ENCODE results near the gene SRCIN1.
A peak's percentile ranks its signal among the peaks of the same experiment; 100 is the strongest.

The SRCIN1 gene

DNA sequence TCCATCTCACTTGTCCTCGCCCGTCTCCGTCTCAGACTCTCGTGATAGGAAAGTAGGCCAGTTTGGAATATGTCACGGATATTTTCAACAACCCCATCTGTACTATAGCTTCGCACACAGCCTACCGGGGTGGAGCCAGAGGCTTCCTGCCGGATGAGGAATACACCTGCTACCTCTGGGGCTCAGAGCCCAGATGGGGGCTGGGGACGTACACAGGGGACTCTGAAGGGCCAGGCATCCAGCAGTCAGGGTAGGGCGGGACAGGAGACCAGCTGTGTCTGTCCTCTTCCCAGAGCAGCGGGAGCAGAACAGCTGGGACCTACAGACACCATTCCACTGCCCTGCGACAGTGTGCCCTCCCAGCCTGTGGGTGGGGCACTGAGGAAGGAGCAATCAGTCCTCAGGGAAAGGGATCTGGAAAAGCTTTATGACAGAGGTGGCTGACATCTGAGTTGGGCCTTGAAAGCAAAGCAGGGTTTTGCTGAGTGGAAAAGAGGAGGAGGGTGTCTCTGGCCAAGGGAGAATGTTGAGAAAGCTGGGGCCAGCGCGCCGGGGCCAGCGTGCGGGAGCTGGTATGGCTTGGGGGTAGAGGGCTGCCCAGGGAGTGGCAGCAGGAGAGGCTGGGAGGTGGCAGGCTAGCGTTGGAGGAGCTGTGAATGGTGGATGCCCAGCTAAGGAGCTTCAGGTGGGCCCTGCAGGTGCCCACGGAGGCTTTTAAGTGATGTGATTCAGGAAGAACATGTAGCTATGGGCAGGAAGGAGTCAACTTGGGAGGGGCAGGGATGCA lies 11.5 kb upstream of the SRCIN1 start:
- peak; percentile 42 for DNase-seq

DNA sequence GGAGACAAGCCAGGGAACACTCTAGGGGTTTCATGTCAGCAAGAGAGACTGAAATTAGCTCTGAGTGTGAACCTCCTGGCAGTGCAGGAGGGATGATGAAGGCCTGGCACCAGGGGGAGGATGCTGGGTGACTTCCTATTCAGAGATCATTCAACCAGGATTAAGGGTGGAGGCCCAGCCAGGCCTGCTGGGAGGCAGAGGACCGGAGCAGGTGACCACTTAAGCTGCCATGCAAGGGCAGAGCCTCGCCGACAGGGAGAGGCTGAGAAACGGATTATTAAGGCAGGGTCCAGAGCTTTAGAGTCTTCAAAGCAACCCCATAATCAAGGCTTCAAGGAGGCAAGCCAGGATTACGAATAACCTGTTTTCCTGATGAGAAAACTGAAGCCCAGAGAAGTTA lies 10.6 kb upstream of the SRCIN1 start:
- DNase-seq, result no peak

DNA sequence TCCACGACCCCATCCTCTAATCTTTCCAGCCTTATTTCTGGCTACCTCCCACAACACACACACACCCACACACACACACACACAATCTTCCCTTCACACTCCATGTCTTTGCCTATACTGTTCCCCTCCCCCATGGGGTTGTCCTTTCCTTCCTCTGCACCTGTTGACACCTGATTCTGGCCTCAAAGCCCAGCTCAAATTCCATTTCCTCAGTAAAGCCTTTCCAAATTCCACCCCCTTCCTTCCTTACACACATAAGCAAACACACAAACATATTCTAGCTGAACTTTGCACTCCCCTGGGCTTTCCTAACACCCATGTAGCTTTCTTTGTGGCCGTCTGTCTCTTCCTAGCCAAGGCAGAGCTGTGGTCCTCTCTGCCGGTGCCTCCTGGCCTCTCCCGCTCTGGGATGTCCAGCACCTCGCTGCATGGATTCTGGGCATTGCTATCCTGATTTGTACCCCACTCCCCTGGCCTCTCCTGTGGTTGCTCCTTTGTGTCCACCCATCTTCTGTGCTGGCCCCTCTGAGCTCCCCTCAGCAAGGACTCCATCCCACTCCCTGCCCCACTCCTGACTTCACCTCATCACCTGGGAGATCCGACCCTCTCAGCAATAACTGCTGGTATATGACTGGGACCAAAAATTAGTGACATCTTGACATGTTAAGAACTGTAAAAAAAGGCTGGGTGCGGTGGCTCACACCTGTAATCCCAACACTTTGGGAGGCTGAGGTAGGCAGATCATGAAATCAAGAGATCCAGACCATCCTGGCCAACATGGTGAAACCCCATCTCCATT lies 8.4 kb upstream of the SRCIN1 start:
- DNase-seq, result no peak

DNA sequence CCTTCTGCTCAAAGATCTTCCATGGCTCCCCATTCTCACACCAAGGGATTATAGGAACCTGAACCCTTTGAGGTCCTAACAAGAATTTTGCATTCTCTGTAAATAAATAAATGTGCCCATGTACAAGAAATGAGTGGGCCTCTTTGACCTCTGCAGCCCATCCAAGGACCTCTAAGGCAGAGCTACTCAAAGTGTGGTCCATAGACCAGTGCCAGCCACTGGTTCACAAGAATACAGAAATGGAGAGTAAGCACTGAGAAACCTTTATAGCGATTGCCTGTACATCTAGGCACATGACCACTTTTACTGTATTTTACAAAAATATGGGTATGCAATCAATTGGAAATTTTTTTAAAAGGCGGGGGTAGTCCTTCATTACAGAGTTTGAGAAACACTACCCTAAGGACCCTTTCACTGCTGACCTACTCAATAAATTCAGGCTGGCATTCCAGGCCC lies 7.8 kb upstream of the SRCIN1 start:
- DNase-seq, result no peak

DNA sequence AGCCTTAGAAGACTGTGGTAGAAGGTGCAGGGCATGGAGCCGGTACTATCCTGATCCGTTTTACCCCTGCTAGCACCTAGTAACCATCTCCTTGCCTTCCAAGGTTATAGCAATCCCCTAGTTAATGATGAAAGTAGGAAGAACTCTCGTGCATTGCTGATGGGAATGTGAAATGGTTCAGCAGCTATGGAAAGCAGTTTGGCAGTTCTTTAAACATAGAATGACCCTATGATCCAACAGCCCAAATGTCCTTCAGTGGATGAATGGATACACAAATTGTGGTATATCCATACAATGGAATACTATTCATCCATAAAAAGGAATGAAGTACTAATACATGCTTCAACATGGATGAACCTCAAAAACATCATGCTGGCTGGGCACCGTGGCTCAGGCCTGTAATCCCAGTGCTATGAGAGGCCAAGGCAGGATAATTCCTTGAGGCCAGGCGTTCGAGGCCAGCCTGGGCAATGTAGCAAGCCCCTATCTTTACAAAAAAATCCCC lies 6.2 kb upstream of the SRCIN1 start:
- DNase-seq, result no peak

DNA sequence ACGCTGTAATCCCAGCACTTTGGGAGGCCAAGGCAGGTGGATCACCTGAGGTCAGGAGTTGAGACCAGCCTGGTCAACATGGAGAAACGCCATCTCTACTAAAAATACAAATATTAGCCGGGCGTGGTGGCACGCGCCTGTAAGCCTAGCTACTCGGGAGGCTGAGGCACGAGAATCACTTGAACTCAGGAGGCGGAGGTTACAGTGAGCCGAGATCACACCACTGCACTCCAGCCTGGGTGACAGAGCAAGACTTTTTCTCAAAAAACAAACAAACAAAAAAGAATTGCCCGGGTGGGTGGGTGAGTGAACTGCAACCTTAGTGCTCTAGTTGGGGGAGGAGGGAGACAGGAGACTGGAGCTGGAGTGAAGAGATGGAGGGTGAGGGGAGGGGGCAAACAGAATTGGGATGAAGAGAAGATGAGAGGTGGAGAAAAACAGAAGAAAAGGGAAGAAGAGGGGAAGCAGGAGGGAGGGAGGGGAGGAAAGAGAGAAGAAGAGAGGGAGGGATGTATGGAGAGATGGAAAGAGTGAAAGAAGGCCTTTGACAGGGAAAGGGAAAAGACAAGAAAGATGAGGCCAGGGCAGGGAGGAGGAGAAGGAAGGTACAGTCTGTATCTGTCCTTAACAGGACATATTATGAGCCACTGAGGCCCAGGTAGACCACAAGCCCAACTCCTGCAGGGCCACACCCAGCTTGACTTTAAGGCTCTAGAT lies 5.5 kb upstream of the SRCIN1 start:
- no peak for DNase-seq

DNA sequence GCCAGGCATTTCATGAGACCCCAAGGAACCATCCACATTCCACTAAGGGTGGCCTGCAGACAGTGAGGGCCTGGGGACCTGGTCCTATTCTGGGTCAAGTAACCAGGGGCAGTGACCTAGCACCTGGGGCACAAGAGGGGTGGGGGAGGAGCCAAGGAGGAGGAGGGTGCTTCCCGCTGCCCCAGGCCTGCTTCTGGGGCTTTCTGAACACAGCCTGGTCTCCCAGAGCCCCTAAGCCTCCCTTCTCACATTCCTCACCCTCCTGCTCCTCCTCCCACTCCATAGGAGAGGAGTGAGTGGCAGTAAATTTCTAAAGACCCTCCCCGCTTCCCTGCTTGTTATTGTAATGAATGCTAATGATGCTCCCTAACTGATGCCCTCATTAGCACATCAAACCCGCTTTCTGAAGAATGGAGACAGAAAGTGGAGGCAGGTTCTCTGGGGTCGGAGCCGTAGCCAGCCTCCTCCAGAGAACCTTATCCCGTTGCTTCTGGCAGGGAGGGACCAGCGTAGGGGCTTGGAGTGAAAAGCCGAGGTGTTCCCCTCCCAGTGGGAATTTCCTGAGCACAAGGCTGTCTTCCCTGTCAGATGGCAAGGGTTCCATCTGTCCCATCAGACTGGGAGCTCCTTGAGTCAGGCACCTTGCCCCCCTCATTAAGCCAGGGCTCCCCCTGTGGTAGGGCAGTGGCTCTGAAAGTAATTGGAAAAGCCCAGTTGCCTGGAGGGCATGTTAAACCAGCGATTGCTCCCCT lies 3.7 kb upstream of the SRCIN1 start:
- DNase-seq, result no peak

DNA sequence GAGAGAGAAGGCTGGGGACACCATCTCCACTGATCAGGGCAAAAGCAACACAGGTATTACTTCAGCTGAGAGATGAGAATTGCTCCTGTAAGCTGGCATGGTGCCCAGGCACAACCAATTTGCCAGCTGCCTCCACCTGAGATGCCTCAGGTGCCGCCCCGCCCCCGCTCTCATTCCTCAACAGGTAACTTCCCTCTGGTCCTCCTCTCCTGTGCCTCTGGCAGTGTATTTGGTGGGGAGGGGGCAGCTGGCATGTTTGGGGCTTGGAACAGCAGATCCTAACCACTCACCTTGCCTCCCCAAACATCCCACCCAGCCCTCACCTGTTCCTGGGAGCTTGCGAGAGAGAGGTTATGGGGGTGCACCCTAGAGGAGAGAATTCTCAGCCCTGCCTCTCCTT lies 2.9 kb upstream of the SRCIN1 start:
- no peak for DNase-seq

DNA sequence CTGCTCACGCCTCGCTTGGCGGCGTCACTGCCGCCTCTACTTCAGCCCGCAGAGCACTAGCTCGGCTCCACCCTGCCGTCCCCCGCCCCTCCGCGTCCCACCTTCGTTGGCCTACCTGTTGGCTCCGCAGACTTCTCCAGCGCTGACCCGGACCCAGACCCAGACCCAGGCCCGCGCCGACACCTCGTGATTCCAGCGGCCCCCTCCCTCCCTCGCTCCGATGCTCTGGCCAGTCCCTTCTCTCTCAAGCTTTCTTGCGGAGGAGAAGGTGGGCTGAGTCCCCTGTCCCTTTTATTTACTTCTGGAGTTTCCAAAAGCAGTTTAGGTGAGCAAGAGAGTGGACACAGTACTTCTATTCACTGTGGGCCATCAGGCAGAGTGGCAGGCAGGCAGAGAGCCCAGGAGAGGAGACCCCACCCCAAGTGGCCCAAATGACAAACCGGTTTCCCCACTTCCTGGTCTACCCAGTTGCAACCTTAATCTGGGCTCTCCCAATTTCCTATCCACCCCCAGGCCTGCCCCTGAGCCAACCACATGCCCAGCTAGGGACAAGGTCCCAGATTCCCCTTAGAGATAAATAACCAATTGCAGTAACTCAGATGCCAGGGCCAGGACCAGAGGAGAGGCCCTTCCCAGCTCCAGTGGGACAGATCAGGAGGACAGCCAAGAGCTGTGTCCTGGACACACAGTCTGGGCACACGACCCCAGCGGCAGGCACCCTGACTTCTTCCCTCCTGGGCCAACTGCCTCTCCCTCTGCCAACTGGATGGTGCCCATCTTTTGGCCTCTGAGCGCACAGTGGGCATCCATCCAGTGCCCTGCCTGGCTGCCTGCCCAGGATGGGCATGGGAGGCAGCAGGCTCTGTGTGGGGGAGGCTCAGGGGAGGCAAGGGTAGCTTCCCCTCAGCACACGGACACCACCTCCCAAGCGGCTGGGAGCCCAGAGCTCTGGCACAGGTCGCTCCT lies 1.2 kb upstream of the SRCIN1 start:
- DNase-seq, result no peak

DNA sequence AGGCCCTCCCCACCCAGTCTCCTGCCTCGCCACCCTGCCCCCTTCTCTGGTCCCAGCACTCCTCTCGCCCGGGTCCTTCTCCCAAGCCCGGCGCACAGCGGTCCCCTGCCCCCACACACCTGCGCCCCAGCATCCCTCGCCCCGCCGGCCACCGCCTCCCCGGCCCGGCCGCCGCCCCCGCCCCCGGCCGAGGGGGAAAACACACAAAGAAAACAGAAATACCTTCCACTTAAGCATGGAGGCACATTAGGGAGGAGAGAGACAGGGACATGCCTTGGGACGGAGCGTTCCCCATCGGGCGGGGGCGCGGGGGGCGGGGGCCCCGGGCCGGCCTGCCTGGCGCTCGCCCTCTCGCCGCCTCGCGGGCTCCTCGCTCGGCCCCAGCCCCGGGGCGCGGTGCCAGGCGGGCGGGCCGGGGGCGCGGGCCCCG lies 326 bp downstream of the SRCIN1 start:
- DNase-seq, result peak; percentile 77

DNA sequence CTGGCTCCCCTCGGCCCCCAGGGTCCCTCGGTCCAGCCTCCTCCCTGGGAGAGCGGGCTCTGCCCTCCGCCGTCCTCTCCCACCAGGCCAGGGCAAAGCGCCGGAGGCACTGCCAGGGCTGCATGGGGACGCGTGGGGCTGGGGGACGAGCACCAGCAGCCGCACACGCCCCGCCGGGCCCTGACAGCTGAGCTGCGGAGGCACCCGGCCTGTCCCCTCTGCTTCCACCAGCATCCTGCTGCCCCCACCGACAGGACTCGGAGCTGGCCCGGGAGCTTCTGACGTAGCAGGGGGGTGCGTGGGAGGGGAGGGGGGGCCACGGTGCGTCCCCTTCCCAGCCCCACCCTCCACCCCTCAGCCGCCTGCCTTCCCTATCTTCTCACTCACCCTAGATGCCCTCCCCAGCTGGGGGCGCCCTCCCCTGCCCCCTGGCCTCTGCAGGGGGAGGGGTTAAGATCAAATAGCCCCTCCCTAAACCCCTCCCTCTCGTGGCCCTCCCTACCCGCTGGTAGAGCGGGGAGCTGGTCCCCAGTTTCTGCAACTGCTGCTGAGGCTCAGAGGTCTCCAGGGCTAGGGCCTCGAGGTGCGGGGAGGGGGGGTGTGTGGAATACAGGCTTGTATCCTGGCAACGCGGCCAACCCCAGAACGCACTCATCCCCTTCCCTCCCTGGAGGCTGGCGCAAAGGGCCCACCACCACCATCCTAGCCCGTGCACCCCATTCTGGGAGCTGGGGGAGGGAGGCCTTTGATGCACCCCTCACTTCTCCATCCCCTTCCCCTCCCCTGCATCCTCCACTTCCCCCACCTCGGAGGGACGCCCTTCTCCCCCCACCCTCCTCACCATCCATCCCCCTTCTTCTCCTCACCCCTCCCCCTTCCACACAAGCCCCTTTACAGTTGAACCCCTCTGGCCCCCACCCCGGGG lies 1.0 kb downstream of the SRCIN1 start:
- DNase-seq, result peak; percentile 81

DNA sequence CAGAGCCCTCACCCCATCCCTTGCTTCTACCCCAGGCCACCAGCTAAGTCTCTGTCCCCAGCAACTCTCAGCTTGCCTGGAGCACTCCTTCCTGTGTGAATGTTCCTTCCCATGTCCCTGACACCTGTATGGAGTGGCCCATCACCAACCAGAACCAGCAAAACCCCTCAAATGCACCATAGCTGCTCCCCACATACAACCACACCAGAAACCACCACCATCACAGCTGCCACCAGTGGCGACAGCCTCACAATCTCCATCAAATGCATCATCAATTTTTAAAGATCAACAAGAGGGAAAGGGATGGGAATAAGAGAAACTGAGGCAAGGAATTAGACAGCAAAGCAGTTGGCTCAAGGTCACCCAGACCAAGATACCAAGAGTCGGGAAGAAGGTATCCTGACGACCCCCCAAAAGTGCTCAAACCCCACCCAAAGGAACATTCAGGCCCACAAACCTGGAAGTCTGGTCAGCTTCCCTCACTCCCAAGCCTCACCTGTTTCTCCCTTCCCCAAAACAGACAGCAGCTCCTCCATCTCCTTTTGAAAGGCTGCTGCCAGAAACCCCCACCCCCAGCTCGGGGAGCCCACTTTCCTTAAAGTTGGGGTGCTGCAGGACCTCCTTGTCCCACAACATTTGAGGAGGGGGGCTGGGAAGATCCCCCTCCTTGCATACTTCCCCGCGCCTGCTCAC lies 1.8 kb downstream of the SRCIN1 start:
- no peak for DNase-seq

DNA sequence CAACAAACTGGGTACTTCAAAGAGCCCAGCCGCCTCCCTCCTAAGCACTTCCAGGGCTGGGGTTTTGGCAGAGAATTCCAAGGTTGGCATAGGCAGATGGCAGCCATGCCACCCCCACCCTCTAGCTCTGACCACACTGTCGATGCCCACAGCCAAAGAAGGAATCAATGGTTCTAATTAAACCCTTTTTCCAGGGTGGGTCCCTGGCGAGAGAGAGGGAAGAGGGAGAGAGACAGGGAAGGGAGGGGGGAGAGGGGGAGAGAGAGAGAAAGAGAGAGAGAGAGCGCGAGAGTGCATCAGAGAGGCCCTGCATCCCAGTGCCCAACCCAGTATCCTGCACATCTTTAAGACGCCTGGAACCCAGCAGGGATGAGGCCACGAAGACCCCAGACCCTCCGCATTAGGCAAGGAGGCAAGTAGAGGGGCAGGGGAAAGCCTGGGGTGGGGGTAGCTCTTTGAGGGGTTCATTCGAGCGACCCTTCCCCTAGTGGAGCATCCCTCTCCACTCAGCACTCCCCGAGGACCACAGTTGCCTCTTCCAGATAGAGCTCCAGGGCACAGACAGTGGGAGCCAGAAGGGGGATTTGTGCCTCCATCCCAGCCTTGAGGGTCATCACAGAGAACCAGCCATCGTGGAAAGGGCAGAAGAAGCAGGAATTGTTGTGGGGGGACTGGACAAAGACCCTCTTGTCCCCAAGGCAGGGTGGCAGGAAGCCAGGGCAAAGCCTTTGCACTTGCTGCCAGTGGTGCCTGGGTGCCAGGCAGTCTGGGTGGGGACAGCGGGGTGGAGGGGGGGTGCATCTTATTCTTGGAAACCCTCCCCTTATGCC lies 2.6 kb downstream of the SRCIN1 start:
- peak; percentile 51 for DNase-seq

DNA sequence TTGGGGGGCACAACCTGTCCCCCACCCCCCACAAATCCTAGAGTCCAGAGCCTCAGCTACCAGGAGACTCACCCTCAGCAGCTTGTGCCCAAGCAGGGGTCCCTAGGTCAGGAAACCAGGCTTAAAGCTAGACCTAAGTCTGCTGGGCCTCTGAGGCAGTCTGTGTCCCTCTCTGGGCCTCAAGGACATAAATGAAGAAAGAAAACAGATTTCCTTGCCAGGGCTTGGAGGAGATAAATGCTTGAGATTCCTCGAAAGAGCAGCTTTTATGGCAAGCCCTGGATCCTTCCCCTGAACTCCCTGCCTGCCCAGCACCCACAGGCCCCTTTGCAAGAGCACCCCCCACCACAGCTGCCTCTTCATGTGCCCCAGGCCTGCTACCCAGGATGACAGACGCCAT lies 3.3 kb downstream of the SRCIN1 start:
- DNase-seq, result peak; percentile 49

DNA sequence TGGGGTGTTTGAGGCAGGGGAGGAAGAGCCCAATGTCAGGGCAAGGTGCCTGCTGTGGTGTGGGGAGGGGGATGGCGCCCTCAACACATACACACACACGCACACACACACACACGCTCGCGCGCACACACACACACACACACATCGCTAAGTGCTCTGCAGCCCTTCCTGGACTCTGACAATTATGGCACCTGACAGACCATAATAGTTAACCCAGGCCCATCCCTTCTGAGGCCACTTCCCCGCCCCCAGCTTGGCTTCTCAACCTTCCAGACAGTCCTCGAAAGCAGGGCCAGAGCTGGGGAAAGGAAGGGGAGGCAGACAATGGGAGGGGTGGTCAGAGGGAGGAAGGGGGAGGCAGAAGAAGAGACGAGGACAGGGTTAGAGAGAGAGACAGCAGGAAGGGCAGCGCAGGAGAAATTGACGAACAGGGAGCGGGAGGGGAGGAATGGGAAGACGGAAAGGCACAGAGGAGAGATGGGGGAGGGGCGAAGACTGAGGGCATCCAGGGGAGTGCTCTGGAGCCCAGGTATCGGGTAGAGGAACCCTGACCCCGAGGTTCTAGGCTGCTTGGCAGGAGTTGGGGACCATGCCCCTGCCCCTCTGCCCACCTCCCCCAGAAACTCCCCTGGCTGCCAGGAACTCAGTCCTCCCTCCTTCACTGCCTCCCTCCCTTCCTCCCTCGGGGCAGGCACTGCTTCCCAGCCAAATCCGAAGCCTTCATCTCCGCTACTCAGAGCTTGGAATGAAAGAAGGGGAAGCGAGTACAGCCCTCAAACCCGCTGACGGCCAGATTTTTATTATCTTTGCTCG lies 4.0 kb downstream of the SRCIN1 start:
- peak; percentile 87 for DNase-seq

DNA sequence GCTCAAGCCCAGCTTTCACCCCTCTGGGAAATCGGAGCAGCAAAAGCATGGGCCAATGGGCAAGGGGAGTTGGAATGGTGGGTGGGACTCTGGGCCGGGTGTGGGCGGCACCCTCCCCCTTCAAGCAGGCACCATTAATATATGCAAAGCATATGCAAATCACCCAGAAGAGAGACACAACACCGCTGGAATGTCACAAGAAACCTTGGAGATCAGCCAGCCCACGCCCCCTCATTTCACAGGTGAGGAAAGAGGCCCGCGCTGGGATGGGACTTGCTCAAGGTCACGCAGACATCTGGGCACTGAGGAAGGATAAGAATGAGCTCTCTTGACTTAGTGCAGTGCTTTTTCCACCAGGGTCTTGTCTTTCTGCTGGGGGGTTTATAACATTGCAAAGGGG lies 4.8 kb downstream of the SRCIN1 start:
- DNase-seq, result no peak

DNA sequence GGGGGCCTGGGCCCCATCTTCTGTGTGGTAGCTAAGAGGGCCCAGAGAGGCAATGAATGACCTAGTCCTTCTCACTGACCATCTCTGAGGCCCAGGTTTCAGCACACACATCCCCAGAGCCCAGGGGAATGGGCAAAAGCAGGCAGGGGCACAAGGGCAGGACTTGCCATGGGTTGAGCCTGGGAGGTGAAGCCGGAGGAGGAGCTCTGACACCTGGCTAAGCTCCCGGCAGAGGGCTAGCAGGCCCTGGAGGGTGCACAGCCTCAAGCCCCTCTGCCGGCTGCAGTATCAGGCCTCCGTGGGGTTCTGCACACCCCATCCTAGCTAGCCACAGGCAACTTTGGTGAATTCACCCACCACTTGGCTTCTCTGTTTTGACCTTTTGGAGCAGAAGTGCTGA lies 5.3 kb downstream of the SRCIN1 start:
- DNase-seq, result no peak

DNA sequence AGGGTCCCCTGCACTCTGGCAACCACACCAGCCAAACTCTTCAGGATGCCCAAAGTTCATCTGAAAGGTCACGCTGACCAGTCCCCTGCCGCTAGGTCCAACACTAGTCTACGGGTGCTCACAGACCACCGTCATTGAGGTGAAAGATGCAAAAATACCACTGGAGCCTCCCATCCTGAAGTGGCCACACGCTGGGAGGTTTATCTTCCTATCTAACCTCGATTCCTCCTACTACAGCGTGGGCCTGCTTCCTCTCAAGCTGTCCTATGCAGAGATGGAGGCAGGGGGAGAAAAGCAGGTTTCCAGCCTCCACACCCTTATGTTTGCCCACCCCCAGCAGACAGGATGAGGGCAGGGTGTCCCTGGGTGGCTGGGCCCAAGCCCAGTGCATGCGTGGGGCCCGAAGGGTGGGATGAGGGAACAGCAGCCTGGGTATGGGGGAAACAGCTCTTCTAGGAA lies 6.3 kb downstream of the SRCIN1 start:
- no peak for DNase-seq

Measured in eye (tissue), 1 donor.